22Rv1 (cell line): ENCODE results near the gene CEBPA.

Experiments used
- ZFX ChIP-seq: fragments of 450-650 bp; IDR thresholded peaks from 2 replicates; pipeline ENCODE4 v1.6.1; 2017; ENCODE audit warnings: antibody characterized with exemption, borderline replicate concordance
- TF ChIP-seq, protein P1 (sequence below): fragments of 450-650 bp; IDR thresholded peaks from 2 replicates; pipeline ENCODE4 v1.5.1; 2017; ENCODE audit warnings: mild to moderate bottlenecking

DNA sequence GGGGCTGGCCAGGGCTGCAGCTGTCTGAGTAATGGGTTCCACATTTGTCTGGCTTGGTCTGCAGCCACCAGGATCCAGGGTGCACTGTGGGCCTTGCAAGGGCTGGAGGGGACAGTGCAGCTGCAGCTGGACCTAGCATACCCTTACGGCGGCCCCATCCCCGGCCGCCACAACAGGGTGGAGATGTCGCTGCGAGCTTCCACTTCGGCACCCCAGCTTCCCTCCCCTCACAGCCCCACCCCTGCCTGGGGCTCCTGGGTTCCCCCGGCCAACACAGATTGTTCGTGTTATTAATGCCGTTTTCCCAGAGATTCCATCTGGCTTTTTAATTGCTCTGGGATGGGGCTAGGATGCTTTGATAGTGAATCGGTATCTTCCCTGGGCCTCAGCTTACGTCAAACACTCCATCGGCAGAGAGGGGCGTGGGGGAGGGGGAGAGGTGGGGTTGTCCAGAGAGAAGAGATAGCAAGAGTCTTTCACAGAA, 5.8 kb downstream of the CEBPA start:
- TF ChIP-seq, protein P1, sequence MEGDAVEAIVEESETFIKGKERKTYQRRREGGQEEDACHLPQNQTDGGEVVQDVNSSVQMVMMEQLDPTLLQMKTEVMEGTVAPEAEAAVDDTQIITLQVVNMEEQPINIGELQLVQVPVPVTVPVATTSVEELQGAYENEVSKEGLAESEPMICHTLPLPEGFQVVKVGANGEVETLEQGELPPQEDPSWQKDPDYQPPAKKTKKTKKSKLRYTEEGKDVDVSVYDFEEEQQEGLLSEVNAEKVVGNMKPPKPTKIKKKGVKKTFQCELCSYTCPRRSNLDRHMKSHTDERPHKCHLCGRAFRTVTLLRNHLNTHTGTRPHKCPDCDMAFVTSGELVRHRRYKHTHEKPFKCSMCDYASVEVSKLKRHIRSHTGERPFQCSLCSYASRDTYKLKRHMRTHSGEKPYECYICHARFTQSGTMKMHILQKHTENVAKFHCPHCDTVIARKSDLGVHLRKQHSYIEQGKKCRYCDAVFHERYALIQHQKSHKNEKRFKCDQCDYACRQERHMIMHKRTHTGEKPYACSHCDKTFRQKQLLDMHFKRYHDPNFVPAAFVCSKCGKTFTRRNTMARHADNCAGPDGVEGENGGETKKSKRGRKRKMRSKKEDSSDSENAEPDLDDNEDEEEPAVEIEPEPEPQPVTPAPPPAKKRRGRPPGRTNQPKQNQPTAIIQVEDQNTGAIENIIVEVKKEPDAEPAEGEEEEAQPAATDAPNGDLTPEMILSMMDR, result no peak
- TF ChIP-seq ZFX, result no peak
